Measurements from ENCODE around the gene PSEN1. TPM values are rescaled to one million over a fixed set of nuclear protein-coding genes. Genes with fewer than 3 reads are reported as not detected.

PSEN1 gene
- total and polyA plus RNA-seq, 2 of the 8 experiments (the other 6 are each of a cell fraction or from before 2014, with no cell fraction given), result 10.1 to 38.7 TPM

DNA sequence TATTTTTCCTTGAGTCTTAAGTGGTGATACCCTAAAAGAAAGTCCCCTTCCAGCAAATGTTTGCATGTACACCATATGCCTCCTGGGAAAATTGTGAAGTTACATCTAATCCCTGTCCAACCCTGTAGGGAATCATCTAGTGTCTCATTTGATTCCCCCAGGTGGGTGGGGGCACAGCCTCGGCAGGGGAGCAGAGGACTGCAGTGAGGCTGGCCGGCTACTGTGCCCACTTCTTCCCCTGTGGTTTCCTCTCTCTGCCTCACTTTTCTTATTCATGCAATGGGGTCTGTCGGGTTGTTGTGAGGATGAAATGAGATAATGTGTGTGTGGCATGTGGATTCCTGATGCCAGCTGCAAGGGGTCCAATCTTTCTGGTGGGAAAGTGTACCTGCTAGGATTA is 107.0 kb downstream of the PSEN1 start:
- no peak for DNase-seq (ENCODE audit: low read depth in 1 of 2, low spot score in 2 of 2)
- peaks cover 5% of the 10 kb centered on the region; the same call in 1 of the 2 replicates for H3K23me2 ChIP-seq (ENCODE audit: low read depth, low read length)

More for the DNA sequence above, 107.0 kb downstream of the PSEN1 start:
- Histone ChIP-seq H3K4me3 (ENCODE audit: extremely low read depth in 1 of 4, insufficient read depth in 2 of 4, low read depth in 3 of 4, low read length in 4 of 4) (no peak overlapping the region), H3K79me1 (ENCODE audit: low read depth, low read length) (peaks cover 5% of the 10 kb centered on the region), H2BK15ac (ENCODE audit: low read length) (no peak overlapping the region), H3K9me3 (ENCODE audit: insufficient read depth in 2 of 2, low read depth in 1 of 2, low read length in 1 of 2) (no peaks in the 10 kb centered on the region), H3K56ac (replicated peaks; ENCODE audit: insufficient read length, low read depth, low read length) (no peak overlapping the region), H4K20me1 (replicated peaks in 1 of 2; ENCODE audit: control insufficient read depth in 1 of 2, insufficient read depth in 2 of 2, low read length in 2 of 2) (peaks cover 3 to 4% of the 10 kb centered on the region in 2 experiments), H3K36me3 (ENCODE audit: control insufficient read depth in 2 of 4, insufficient read depth in 4 of 4, low read length in 3 of 4) (0 out of 8 replicates have a peak, but pooled peaks cover 0 to 3% (median 0%) of the 10 kb centered on the region in 4 experiments), H4K5ac (ENCODE audit: insufficient read length, low read depth, low read length) (no peak overlapping the region), H2AFZ (ENCODE audit: low read length) (no peak overlapping the region), H3K27me3 (replicated peaks in 1 of 4; ENCODE audit: control insufficient read depth in 3 of 4, extremely low read depth in 1 of 4, insufficient read depth in 3 of 4, low read length in 3 of 4) (peaks cover 6 to 18% (median 13%) of the 10 kb centered on the region in 4 experiments), H3K4ac (replicated peaks; ENCODE audit: insufficient read length, low read depth, low read length) (no peak overlapping the region), H3K79me2 (ENCODE audit: control insufficient read depth in 1 of 2, insufficient read depth in 2 of 2, low read length in 2 of 2) (peaks cover 0 to 15% of the 10 kb centered on the region in 2 experiments; a peak in 2 of 4 replicates), H2AK5ac (ENCODE audit: low read depth, low read length) (no peak overlapping the region), H2BK12ac (ENCODE audit: low read depth, low read length) (no peak overlapping the region), H3K27ac (ENCODE audit: low read depth, low read length) (no peak overlapping the region), H2BK5ac (ENCODE audit: low read depth, low read length) (no peak overlapping the region), H3K23ac (ENCODE audit: insufficient read length) (no peak overlapping the region), H4K8ac (ENCODE audit: extremely low read depth, insufficient read depth, low read length) (no peak overlapping the region), H3K4me2 (ENCODE audit: insufficient read depth in 1 of 2, low read depth in 2 of 2, low read length in 2 of 2) (no peak overlapping the region), H2BK20ac (ENCODE audit: low read length) (no peak overlapping the region), H3K4me1 (replicated peaks in 1 of 4; ENCODE audit: control insufficient read depth in 3 of 4, insufficient read depth in 4 of 4, low read length in 3 of 4) (peaks cover 3 to 23% (median 15%) of the 10 kb centered on the region in 4 experiments), H3K14ac (ENCODE audit: insufficient read length) (no peak overlapping the region), H4K91ac (replicated peaks; ENCODE audit: insufficient read length, low read length) (no peak overlapping the region), H2BK120ac (replicated peaks; ENCODE audit: low read depth, low read length) (no peak overlapping the region), H3K18ac (ENCODE audit: extremely low read depth, low read length) (no peak overlapping the region), H3K9ac (replicated peaks in 1 of 4; ENCODE audit: extremely low read depth in 1 of 4, low read depth in 3 of 4, low read length in 3 of 4) (no peak overlapping the region)
- WGBS, 2 experiments (ENCODE audit: extremely low coverage in 1 of 2, insufficient coverage in 1 of 2, insufficient read length in 1 of 2, insufficient replicate concordance in 2 of 2, low coverage in 1 of 2, low lambda C conversion rate in 2 of 2, missing lambda C conversion rate in 1 of 2), result 82% methylated on average over 3 of the region's 3 CpGs; no CpG with 5 or more reads in 1 of the 2 experiments
- POLR2A ChIA-PET (ENCODE audit: partially characterized antibody), result interaction anchor here (0.5 to 1.6 kb wide), 3 partner anchors 12 to 245 kb away, joined by 3 to 4 read pairs (median 3); no protein-coding TSS in a partner anchor
- no peak for FAIRE-seq
- TF ChIP-seq NANOG (IDR thresholded peaks at IDR 0.05; ENCODE audit: insufficient read depth, low read depth, low read length, poor library complexity, severe bottlenecking) (no peak), CHD2 (IDR thresholded peaks at IDR 0.05; ENCODE audit: low read length) (no peak), MAFK (IDR thresholded peaks at IDR 0.05; ENCODE audit: low read depth, low read length) (no peak)
- TF ChIP-seq, protein P1, sequence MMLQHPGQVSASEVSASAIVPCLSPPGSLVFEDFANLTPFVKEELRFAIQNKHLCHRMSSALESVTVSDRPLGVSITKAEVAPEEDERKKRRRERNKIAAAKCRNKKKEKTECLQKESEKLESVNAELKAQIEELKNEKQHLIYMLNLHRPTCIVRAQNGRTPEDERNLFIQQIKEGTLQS (IDR thresholded peaks at IDR 0.05; ENCODE audit: insufficient read depth, low read depth, low read length), result no peak
- CTCF ChIA-PET (ENCODE audit: partially characterized antibody), result interaction anchor here (1.2 to 5.8 kb wide), 3 partner anchors 12 to 52 kb away, joined by 3 to 35 read pairs (median 5); no protein-coding TSS in a partner anchor

All from H1 (cell line).